EL (cell line): Measurements from ENCODE around the gene SYNE2.
"Not testable (repeated sequence)": the region's sequence is repeated elsewhere in the genome, so short reads cannot be mapped to it uniquely, and the experiment has no call there.

ENCODE experiments used
- DNase-seq: peaks from one replicate; pipeline ENCODE4 v3.0.0-alpha.2; 2016

Gene SYNE2

DNA sequence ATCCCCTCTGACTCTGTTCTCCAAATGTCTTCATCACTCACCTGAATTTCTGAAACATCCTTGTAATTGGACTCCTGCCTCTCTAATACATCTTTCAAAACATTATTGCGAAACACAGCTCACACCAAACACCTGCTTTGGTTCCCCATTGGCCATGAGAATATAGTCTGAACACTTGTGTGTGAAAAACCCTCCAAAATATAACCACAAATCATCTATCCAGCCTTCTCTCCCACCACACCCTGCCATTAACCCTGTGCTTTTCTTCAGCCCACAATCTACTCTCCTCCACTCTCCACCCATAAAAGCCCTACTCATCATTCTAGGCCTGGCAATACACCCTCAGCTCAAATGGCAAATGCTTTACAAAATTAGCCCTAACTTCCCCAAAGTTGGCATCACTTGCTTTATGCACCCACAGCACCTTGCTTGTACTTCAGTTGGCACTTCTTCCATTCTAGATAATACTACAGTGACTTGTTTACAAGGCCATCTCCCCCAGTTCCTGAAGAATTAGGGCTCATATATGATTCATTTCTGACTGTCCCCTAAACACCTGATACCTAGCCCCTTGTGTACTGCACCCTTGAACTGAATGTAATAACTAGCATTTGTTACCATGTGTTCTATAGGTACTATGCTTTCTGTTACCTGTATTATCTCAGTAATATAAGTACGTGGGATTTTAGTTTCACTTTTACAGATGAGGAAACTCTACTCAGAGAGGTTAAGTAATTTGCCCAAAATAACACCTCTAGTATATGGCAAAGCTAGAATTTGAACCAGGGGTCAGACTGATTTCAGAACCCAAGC, 17.3 kb downstream of the SYNE2 start:
- DNase-seq, result not testable (repeated sequence)

DNA sequence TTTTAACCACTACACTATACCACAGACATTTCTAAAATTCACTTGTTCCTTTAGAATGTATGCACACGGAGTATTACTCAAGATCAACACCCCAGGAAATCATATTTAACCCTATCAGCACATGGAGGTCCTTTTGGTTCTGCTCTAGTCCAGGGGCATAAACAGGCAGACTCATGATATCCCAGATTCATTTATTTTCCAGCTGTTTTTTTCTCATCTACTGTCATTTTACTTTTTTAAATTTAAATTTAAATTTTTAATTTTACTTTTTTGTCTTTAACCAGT, 17.9 kb downstream of the SYNE2 start:
- not testable (repeated sequence) for DNase-seq

DNA sequence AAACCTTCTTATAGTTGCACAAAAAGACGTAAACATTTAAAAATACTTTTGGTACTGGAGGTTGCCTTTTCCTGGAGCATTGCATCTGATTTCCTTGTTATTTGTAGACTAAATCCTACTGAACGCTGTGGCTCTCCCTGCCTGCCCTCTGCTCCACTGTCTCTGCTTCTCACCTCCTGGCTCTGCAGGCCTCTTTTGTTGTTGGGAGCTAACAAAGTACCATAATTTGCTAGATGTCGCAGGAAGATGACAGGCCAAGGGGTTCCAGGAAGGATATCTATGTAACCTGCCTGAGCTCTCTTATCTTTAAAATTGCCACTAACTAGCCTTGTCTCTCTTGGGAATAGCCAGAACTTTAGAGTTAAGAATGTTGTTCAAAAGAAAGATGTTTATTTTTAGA, 21.4 kb downstream of the SYNE2 start:
- DNase-seq, result no peak

GRCh38 chr14:63875311-63875710, 22.5 kb downstream of the SYNE2 start:
- DNase-seq, result peak; percentile 47

DNA sequence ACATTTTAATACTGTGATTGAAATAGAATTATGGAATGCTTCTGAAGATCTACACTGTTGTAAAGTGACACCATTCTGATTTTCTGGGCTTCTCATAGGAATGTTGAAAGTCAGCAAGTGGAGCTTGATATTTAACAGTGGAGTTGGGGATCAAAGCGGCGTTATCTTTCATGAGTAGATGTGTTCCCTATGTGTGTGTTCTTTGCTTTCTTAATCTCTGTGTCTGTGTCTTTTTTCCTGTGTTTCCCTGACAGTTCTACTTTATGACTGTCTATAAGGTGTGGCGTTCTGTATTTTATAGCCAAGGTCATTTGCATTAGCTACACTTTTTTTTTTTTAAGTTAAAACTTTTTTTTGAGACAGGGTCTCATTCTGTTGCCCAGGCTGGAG, 24.7 kb downstream of the SYNE2 start:
- no peak for DNase-seq

DNA sequence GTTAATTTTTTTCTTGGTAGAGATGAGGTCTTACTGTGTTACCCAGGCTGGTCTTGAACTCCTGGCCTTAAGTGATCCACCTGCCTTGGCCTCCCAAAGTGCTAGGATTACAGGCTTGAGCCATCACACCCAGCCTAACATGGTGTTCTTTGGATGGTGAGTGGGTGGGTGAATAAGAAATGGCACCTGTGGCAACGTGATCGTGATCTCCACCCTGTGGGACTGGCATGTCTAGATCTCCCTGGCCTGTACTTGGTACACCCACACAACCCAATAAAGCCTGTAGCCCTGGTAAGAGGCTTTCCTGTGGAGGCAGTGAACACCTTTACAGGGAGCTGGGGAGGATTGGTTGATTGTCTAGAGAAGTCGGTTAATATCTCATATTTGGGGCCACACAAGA, 25.2 kb downstream of the SYNE2 start:
- DNase-seq, result no peak

- no peak for DNase-seq
These were observed 26.0 kb downstream of the SYNE2 start for GRCh38 chr14:63878792-63879191.

- no peak for DNase-seq
These were observed 29.1 kb downstream of the SYNE2 start for GRCh38 chr14:63881926-63882325.

DNA sequence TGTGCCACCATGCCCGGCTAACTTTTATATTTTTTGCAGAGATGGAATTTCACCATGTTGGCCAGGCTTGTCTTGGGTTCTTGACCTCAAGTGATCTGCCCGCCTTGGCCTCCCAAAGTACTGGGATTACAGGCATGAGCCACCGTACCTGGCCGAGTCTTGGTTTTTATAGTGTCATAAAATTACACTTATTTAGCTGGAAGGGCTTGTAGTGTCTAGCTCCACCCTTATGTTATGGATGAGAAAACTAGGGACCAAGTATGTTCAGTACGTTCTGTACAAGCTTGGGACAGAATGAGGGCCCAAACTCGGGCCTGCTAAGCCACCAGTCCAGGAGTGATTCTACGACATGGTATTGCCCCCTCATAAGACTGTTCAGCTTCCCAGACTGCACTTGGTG, 35.1 kb downstream of the SYNE2 start:
- DNase-seq, result no peak

DNA sequence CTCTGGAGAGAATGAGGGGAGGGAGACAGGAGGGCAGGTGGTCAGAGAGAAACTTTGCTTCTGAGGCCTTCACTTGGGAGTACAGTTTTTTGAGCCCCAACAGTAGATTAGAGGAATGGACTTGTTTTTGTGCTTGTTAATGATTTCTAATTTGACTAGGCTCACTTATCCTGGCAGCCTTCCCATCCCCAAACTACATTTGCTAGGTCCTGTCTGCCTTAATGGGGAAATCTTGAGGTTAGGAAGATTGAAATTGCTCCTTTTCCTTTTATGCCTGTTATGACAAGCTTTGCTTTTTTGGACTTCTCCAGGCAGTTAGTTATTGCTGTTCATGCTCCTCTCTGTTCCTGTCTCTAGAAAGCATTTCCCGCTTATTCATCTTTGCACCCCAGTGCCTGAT, 37.7 kb downstream of the SYNE2 start:
- DNase-seq, result no peak

GRCh38 chr14:63891148-63891975, 38.6 kb downstream of the SYNE2 start:
- no peak for DNase-seq

- no peak for DNase-seq
These were observed 39.5 kb downstream of the SYNE2 start for GRCh38 chr14:63892265-63892664.

GRCh38 chr14:63893701-63894458, 41.1 kb downstream of the SYNE2 start:
- DNase-seq, result peak; percentile 81

GRCh38 chr14:63895510-63895909, 42.7 kb downstream of the SYNE2 start:
- DNase-seq, result no peak

GRCh38 chr14:63896278-63896720, 43.5 kb downstream of the SYNE2 start:
- peak; percentile 81 for DNase-seq

- DNase-seq, result peak; percentile 62
These were observed 44.9 kb downstream of the SYNE2 start for GRCh38 chr14:63897721-63898163.

DNA sequence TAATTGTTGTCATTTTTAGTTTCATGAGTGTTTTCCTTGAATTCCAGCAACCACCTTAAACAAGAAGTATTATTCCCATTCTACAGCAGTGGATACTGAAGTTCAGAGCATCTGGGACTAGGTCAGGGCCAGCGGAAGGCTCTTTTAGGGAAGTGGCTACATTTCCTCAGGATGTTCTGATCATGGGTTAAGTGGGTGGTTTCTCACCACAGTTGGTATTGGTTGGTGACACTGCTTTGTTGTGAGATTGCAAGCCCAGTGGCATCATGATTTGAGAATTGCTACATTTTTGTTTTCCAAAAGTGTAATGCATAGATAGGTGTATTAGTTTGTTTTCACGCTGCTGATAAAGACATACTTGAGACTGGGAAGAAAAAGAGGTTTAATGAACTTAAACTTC, 47.1 kb downstream of the SYNE2 start:
- no peak for DNase-seq

DNA sequence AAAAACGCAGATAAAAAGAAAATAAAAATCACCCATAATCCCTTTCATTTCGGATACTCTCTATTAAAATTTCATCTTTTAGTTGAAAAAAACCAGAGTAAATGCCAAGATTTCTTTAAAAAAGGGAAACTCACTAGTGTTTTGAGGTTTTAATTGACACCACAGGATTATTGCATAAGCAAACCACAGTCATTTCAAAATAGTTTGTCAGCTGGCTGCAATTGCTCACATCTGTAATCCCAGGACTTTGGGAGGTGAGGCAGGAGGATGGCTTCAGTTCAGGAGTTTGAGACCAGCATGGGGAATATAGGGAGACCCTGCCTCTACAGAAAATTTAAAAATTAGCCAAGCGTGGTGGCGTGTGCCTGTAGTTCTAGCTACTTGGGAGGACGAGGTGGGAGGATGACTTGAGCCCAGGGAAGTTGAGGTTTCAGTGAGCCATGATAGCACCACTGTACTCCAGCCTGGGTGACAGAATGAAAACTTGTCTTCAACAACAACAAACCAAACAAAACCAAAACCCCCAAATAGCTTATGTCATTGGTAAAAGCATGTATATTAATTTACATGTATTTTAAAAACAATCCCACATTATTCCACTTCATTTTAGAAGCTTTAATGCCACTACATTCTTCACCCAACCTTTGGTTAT, 48.8 kb downstream of the SYNE2 start:
- DNase-seq, result peak; percentile 50

GRCh38 chr14:63902375-63902976, 49.7 kb downstream of the SYNE2 start:
- no peak for DNase-seq

GRCh38 chr14:63904724-63905123, 51.9 kb downstream of the SYNE2 start:
- DNase-seq, result no peak

GRCh38 chr14:63905370-63905769, 52.6 kb downstream of the SYNE2 start:
- no peak for DNase-seq

GRCh38 chr14:63908667-63909264, 56.0 kb downstream of the SYNE2 start:
- DNase-seq, result no peak
